ENCODE results near the gene IDH3B.

Gene IDH3B

GRCh38 chr20:2671977-2672376 is 8.0 kb upstream of the IDH3B start:
- H3K4me3 ChIP-seq (ENCODE audit: insufficient read length, low read depth), result no peak overlapping the region
- no peaks in the 10 kb centered on the region for H3K36me3 ChIP-seq (ENCODE audit: insufficient read depth, insufficient read length, low read length)
- no peaks in the 10 kb centered on the region for H3K9me3 ChIP-seq (ENCODE audit: insufficient read depth, low read length)
- H3K9ac ChIP-seq (ENCODE audit: insufficient read length, low read depth), result no peak overlapping the region
- H3K4me1 ChIP-seq (ENCODE audit: insufficient read depth, insufficient read length), result no peaks in the 10 kb centered on the region
- TF ChIP-seq SUZ12 (IDR thresholded peaks at IDR 0.05; ENCODE audit: extremely low read depth, insufficient read depth, insufficient read length), result no peak
- TF ChIP-seq YY1 (IDR thresholded peaks at IDR 0.05; ENCODE audit: insufficient read depth, insufficient read length), result no peak
- no peak for TF ChIP-seq ZNF274 (IDR thresholded peaks at IDR 0.05; ENCODE audit: low read depth, low read length)
- H3K27me3 ChIP-seq (ENCODE audit: insufficient read depth, insufficient read length), result no peaks in the 10 kb centered on the region
- DNase-seq (ENCODE audit: low read depth, low spot score), result no peak

GRCh38 chr20:2663364-2663886 is 591 bp downstream of the IDH3B start:
- Histone ChIP-seq H3K9me3 (ENCODE audit: insufficient read depth, low read length) (no peaks in the 10 kb centered on the region), H3K4me3 (ENCODE audit: insufficient read length, low read depth) (peak overlapping the region; percentile 85), H3K27me3 (ENCODE audit: insufficient read depth, insufficient read length) (no peaks in the 10 kb centered on the region), H3K36me3 (ENCODE audit: insufficient read depth, insufficient read length, low read length) (peaks cover 47% of the 10 kb centered on the region), H3K9ac (ENCODE audit: insufficient read length, low read depth) (peak overlapping the region; percentile 88), H3K4me1 (ENCODE audit: insufficient read depth, insufficient read length) (peaks cover 4% of the 10 kb centered on the region)
- TF ChIP-seq SUZ12 (IDR thresholded peaks at IDR 0.05; ENCODE audit: extremely low read depth, insufficient read depth, insufficient read length) (no peak), YY1 (IDR thresholded peaks at IDR 0.05; ENCODE audit: insufficient read depth, insufficient read length) (no peak), ZNF274 (IDR thresholded peaks at IDR 0.05; ENCODE audit: low read depth, low read length) (no peak)
- no peak for DNase-seq (ENCODE audit: low read depth, low spot score)

- H3K27me3 ChIP-seq (ENCODE audit: insufficient read depth, insufficient read length), result no peaks in the 10 kb centered on the region
- H3K9me3 ChIP-seq (ENCODE audit: insufficient read depth, low read length), result no peaks in the 10 kb centered on the region
- no peak for TF ChIP-seq YY1 (IDR thresholded peaks at IDR 0.05; ENCODE audit: insufficient read depth, insufficient read length)
- no peak for TF ChIP-seq ZNF274 (IDR thresholded peaks at IDR 0.05; ENCODE audit: low read depth, low read length)
- no peak for TF ChIP-seq SUZ12 (IDR thresholded peaks at IDR 0.05; ENCODE audit: extremely low read depth, insufficient read depth, insufficient read length)
- H3K4me1 ChIP-seq (ENCODE audit: insufficient read depth, insufficient read length), result peaks cover 8% of the 10 kb centered on the region
- no peak overlapping the region for H3K9ac ChIP-seq (ENCODE audit: insufficient read length, low read depth)
- no peak overlapping the region for H3K4me3 ChIP-seq (ENCODE audit: insufficient read length, low read depth)
- DNase-seq (ENCODE audit: low read depth, low spot score), result no peak
- H3K36me3 ChIP-seq (ENCODE audit: insufficient read depth, insufficient read length, low read length), result peaks cover 85% of the 10 kb centered on the region
Measured at GRCh38 chr20:2659547-2659946, 4.5 kb downstream of the IDH3B start.

- H3K9me3 ChIP-seq (ENCODE audit: insufficient read depth, low read length), result no peaks in the 10 kb centered on the region
- H3K36me3 ChIP-seq (ENCODE audit: insufficient read depth, insufficient read length, low read length), result peaks cover 94% of the 10 kb centered on the region
- no peak overlapping the region for H3K9ac ChIP-seq (ENCODE audit: insufficient read length, low read depth)
- H3K4me3 ChIP-seq (ENCODE audit: insufficient read length, low read depth), result no peak overlapping the region
- H3K27me3 ChIP-seq (ENCODE audit: insufficient read depth, insufficient read length), result no peaks in the 10 kb centered on the region
- H3K4me1 ChIP-seq (ENCODE audit: insufficient read depth, insufficient read length), result peaks cover 8% of the 10 kb centered on the region
- DNase-seq (ENCODE audit: low read depth, low spot score), result no peak
- no peak for TF ChIP-seq ZNF274 (IDR thresholded peaks at IDR 0.05; ENCODE audit: low read depth, low read length)
- TF ChIP-seq YY1 (IDR thresholded peaks at IDR 0.05; ENCODE audit: insufficient read depth, insufficient read length), result no peak
- TF ChIP-seq SUZ12 (IDR thresholded peaks at IDR 0.05; ENCODE audit: extremely low read depth, insufficient read depth, insufficient read length), result no peak
Measured at GRCh38 chr20:2658414-2659354, 5.3 kb downstream of the IDH3B start.

GRCh38 chr20:2657674-2658073 is 6.3 kb downstream of the IDH3B start:
- Histone ChIP-seq H3K9me3 (ENCODE audit: insufficient read depth, low read length) (no peaks in the 10 kb centered on the region), H3K9ac (ENCODE audit: insufficient read length, low read depth) (no peak overlapping the region), H3K36me3 (ENCODE audit: insufficient read depth, insufficient read length, low read length) (peaks cover 95% of the 10 kb centered on the region), H3K27me3 (ENCODE audit: insufficient read depth, insufficient read length) (no peaks in the 10 kb centered on the region), H3K4me1 (ENCODE audit: insufficient read depth, insufficient read length) (peaks cover 4% of the 10 kb centered on the region), H3K4me3 (ENCODE audit: insufficient read length, low read depth) (no peak overlapping the region)
- TF ChIP-seq ZNF274 (IDR thresholded peaks at IDR 0.05; ENCODE audit: low read depth, low read length) (no peak), SUZ12 (IDR thresholded peaks at IDR 0.05; ENCODE audit: extremely low read depth, insufficient read depth, insufficient read length) (no peak), YY1 (IDR thresholded peaks at IDR 0.05; ENCODE audit: insufficient read depth, insufficient read length) (no peak)
- DNase-seq (ENCODE audit: low read depth, low spot score), result no peak

GRCh38 chr20:2657241-2657640 is 6.8 kb downstream of the IDH3B start:
- no peaks in the 10 kb centered on the region for H3K9me3 ChIP-seq (ENCODE audit: insufficient read depth, low read length)
- H3K36me3 ChIP-seq (ENCODE audit: insufficient read depth, insufficient read length, low read length), result peaks cover 93% of the 10 kb centered on the region

GRCh38 chr20:2656471-2657117 is 7.4 kb downstream of the IDH3B start:
- H3K9me3 ChIP-seq (ENCODE audit: insufficient read depth, low read length), result no peaks in the 10 kb centered on the region
- no peak overlapping the region for H3K4me3 ChIP-seq (ENCODE audit: insufficient read length, low read depth)
- no peaks in the 10 kb centered on the region for H3K27me3 ChIP-seq (ENCODE audit: insufficient read depth, insufficient read length)
- TF ChIP-seq ZNF274 (IDR thresholded peaks at IDR 0.05; ENCODE audit: low read depth, low read length) (no peak), SUZ12 (IDR thresholded peaks at IDR 0.05; ENCODE audit: extremely low read depth, insufficient read depth, insufficient read length) (no peak), YY1 (IDR thresholded peaks at IDR 0.05; ENCODE audit: insufficient read depth, insufficient read length) (no peak)
- peaks cover 4% of the 10 kb centered on the region for H3K4me1 ChIP-seq (ENCODE audit: insufficient read depth, insufficient read length)
- peaks cover 86% of the 10 kb centered on the region for H3K36me3 ChIP-seq (ENCODE audit: insufficient read depth, insufficient read length, low read length)
- DNase-seq (ENCODE audit: low read depth, low spot score), result no peak
- H3K9ac ChIP-seq (ENCODE audit: insufficient read length, low read depth), result no peak overlapping the region

More at GRCh38 chr20:2657241-2657640, 6.8 kb downstream of the IDH3B start:
- H3K4me3 ChIP-seq (ENCODE audit: insufficient read length, low read depth), result no peak overlapping the region
- H3K9ac ChIP-seq (ENCODE audit: insufficient read length, low read depth), result no peak overlapping the region
- peaks cover 4% of the 10 kb centered on the region for H3K4me1 ChIP-seq (ENCODE audit: insufficient read depth, insufficient read length)
- no peak for DNase-seq (ENCODE audit: low read depth, low spot score)
- no peak for TF ChIP-seq SUZ12 (IDR thresholded peaks at IDR 0.05; ENCODE audit: extremely low read depth, insufficient read depth, insufficient read length)
- TF ChIP-seq ZNF274 (IDR thresholded peaks at IDR 0.05; ENCODE audit: low read depth, low read length), result no peak
- no peak for TF ChIP-seq YY1 (IDR thresholded peaks at IDR 0.05; ENCODE audit: insufficient read depth, insufficient read length)
- H3K27me3 ChIP-seq (ENCODE audit: insufficient read depth, insufficient read length), result no peaks in the 10 kb centered on the region
